ENCODE results near the gene EIF4H.

The EIF4H gene

GRCh38 chr7:74214816-74215630 is 40.9 kb downstream of the EIF4H start:
- no peaks in the 10 kb centered on the region for H3K79me2 ChIP-seq (ENCODE audit: insufficient read depth, low read length)
- H3K9ac ChIP-seq (ENCODE audit: low read length): no peak overlapping the region
- no peaks in the 10 kb centered on the region for H3K9me2 ChIP-seq (ENCODE audit: low read depth, low read length)
- no peak overlapping the region for H3K4me3 ChIP-seq (ENCODE audit: low read depth, low read length, poor library complexity, severe bottlenecking)
- peaks cover 44% of the 10 kb centered on the region for H3K4me1 ChIP-seq (ENCODE audit: insufficient read depth, low read length, severe bottlenecking)
- no peaks in the 10 kb centered on the region for H3K9me3 ChIP-seq (ENCODE audit: low read length)
- H3K36me3 ChIP-seq (ENCODE audit: insufficient read depth, low read length): 0 out of 2 replicates have a peak, but pooled peaks cover 9% of the 10 kb centered on the region
- no peak overlapping the region for H3K27ac ChIP-seq (ENCODE audit: low read depth, low read length, poor library complexity, severe bottlenecking)
- no peaks in the 10 kb centered on the region for H4K20me1 ChIP-seq (ENCODE audit: insufficient read depth, low read length)
- H2AFZ ChIP-seq (ENCODE audit: low read length): no peak overlapping the region
- H3K27me3 ChIP-seq (ENCODE audit: insufficient read depth, low read length): no peaks in the 10 kb centered on the region
- TF ChIP-seq CTCF (IDR thresholded peaks at IDR 0.05; ENCODE audit: low read length) (no peak), EZH2 (IDR thresholded peaks at IDR 0.05; ENCODE audit: borderline replicate concordance, low read length) (no peak)
- H3F3A ChIP-seq (ENCODE audit: insufficient read depth, low read length): no peaks in the 10 kb centered on the region
- no peak overlapping the region for H3K4me2 ChIP-seq (ENCODE audit: low read length)

- Histone ChIP-seq H3K9me3 (ENCODE audit: low read length) (no peaks in the 10 kb centered on the region), H4K20me1 (ENCODE audit: insufficient read depth, low read length) (no peaks in the 10 kb centered on the region), H2AFZ (ENCODE audit: low read length) (no peak overlapping the region), H3K9me2 (ENCODE audit: low read depth, low read length) (no peaks in the 10 kb centered on the region), H3K27ac (ENCODE audit: low read depth, low read length, poor library complexity, severe bottlenecking) (peak overlapping the region; percentile 21), H3F3A (ENCODE audit: insufficient read depth, low read length) (no peaks in the 10 kb centered on the region), H3K4me2 (ENCODE audit: low read length) (no peak overlapping the region; the same call in 1 of the 2 replicates), H3K4me1 (ENCODE audit: insufficient read depth, low read length, severe bottlenecking) (peaks cover 35% of the 10 kb centered on the region), H3K9ac (ENCODE audit: low read length) (no peak overlapping the region), H3K4me3 (ENCODE audit: low read depth, low read length, poor library complexity, severe bottlenecking) (no peak overlapping the region), H3K36me3 (ENCODE audit: insufficient read depth, low read length) (0 out of 2 replicates have a peak, but pooled peaks cover 9% of the 10 kb centered on the region), H3K79me2 (ENCODE audit: insufficient read depth, low read length) (no peaks in the 10 kb centered on the region), H3K27me3 (ENCODE audit: insufficient read depth, low read length) (no peaks in the 10 kb centered on the region)
- no peak for TF ChIP-seq CTCF (IDR thresholded peaks at IDR 0.05; ENCODE audit: low read length)
- no peak for TF ChIP-seq EZH2 (IDR thresholded peaks at IDR 0.05; ENCODE audit: borderline replicate concordance, low read length)
Measured at GRCh38 chr7:74215921-74216320, 41.8 kb downstream of the EIF4H start.

- Histone ChIP-seq H3K9me2 (ENCODE audit: low read depth, low read length) (no peaks in the 10 kb centered on the region), H3K27me3 (ENCODE audit: insufficient read depth, low read length) (no peaks in the 10 kb centered on the region), H3K4me2 (ENCODE audit: low read length) (no peak overlapping the region), H3K4me1 (ENCODE audit: insufficient read depth, low read length, severe bottlenecking) (peaks cover 32% of the 10 kb centered on the region), H3K9me3 (ENCODE audit: low read length) (no peaks in the 10 kb centered on the region), H3K4me3 (ENCODE audit: low read depth, low read length, poor library complexity, severe bottlenecking) (no peak overlapping the region), H3K27ac (ENCODE audit: low read depth, low read length, poor library complexity, severe bottlenecking) (peak overlapping the region; percentile 21), H3K36me3 (ENCODE audit: insufficient read depth, low read length) (0 out of 2 replicates have a peak, but pooled peaks cover 9% of the 10 kb centered on the region), H2AFZ (ENCODE audit: low read length) (no peak overlapping the region), H4K20me1 (ENCODE audit: insufficient read depth, low read length) (no peaks in the 10 kb centered on the region), H3F3A (ENCODE audit: insufficient read depth, low read length) (no peaks in the 10 kb centered on the region), H3K9ac (ENCODE audit: low read length) (no peak overlapping the region), H3K79me2 (ENCODE audit: insufficient read depth, low read length) (no peaks in the 10 kb centered on the region)
- TF ChIP-seq CTCF (IDR thresholded peaks at IDR 0.05; ENCODE audit: low read length) (no peak), EZH2 (IDR thresholded peaks at IDR 0.05; ENCODE audit: borderline replicate concordance, low read length) (no peak)
Measured at GRCh38 chr7:74216361-74216761, 42.2 kb downstream of the EIF4H start.

Data from OCI-LY1 (cell line).